Measurements from ENCODE around the gene RNF213.

DNA sequence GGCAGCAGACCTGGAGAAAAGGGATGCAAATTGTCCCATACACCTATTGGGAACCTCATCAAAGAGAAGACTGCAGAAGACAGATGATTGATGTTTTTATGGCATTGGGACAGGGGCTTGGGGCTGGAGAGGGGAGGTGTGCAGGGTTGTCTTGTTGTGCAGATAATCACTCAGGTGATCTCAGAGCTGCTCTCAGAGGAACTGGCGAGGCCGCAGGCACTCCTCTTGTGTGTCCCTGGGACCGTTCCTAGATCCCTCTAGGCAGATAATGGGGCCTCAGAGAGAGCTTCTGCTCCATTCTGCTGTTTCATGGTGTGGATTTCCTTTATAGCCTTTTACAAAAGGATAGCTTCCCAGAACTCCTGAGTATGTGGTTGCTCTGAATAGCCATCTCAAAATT, 1.6 kb downstream of the RNF213 start:
- TF ChIP-seq, protein P1, sequence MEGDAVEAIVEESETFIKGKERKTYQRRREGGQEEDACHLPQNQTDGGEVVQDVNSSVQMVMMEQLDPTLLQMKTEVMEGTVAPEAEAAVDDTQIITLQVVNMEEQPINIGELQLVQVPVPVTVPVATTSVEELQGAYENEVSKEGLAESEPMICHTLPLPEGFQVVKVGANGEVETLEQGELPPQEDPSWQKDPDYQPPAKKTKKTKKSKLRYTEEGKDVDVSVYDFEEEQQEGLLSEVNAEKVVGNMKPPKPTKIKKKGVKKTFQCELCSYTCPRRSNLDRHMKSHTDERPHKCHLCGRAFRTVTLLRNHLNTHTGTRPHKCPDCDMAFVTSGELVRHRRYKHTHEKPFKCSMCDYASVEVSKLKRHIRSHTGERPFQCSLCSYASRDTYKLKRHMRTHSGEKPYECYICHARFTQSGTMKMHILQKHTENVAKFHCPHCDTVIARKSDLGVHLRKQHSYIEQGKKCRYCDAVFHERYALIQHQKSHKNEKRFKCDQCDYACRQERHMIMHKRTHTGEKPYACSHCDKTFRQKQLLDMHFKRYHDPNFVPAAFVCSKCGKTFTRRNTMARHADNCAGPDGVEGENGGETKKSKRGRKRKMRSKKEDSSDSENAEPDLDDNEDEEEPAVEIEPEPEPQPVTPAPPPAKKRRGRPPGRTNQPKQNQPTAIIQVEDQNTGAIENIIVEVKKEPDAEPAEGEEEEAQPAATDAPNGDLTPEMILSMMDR (IDR thresholded peaks at IDR 0.05; ENCODE audit: low read depth, low read length, missing input control), result no peak
- TF ChIP-seq, protein P2, sequence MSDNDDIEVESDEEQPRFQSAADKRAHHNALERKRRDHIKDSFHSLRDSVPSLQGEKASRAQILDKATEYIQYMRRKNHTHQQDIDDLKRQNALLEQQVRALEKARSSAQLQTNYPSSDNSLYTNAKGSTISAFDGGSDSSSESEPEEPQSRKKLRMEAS (IDR thresholded peaks at IDR 0.05), result no peak

Measured in liver (tissue), 2 donors.